HUES64 (cell line): ENCODE measurements around the gene DCPS.
"Not testable (repeated sequence)": the region's sequence is repeated elsewhere in the genome, so short reads cannot be mapped to it uniquely, and the experiment has no call there.

Experiments
- H3K27ac ChIP-seq: 2 replicates; pipeline ENCODE4 v1.7.0; 2013; ENCODE audit warnings: low read depth, low read length, inconsistent platforms
- H3K27me3 ChIP-seq: 2 replicates; pipeline ENCODE4 v1.6.1; 2013; ENCODE audit warnings: mild to moderate bottlenecking, low read length; ENCODE audit not compliant: insufficient read depth
- H3K36me3 ChIP-seq: 2 replicates; pipeline ENCODE4 v1.6.1; 2013; ENCODE audit warnings: mild to moderate bottlenecking, low read length; ENCODE audit not compliant: insufficient read depth
- H3K4me1 ChIP-seq: 2 replicates; pipeline ENCODE4 v1.6.1; 2013; ENCODE audit warnings: mild to moderate bottlenecking, low read length, moderate library complexity; ENCODE audit not compliant: insufficient read depth
- H3K4me3 ChIP-seq: 2 replicates; pipeline ENCODE4 v1.5.1; 2013; ENCODE audit warnings: mild to moderate bottlenecking, low read length, moderate library complexity
- H3K9ac ChIP-seq: 2 replicates; pipeline ENCODE4 v1.6.1; 2013; ENCODE audit warnings: mild to moderate bottlenecking, low read depth, low read length
- H3K9me3 ChIP-seq: 2 replicates; pipeline ENCODE4 v1.6.1; 2013; ENCODE audit warnings: low read depth, low read length; ENCODE audit not compliant: insufficient read depth
- WGBS: fragments of 150-250, 120-280 bp; methylation state at CpG from one replicate; pipeline ENCODE4 v1.1.7; 2013; ENCODE audit warnings: missing lambda C conversion rate; 5-methylcytosine and 5-hydroxymethylcytosine counted together

Gene DCPS

DNA sequence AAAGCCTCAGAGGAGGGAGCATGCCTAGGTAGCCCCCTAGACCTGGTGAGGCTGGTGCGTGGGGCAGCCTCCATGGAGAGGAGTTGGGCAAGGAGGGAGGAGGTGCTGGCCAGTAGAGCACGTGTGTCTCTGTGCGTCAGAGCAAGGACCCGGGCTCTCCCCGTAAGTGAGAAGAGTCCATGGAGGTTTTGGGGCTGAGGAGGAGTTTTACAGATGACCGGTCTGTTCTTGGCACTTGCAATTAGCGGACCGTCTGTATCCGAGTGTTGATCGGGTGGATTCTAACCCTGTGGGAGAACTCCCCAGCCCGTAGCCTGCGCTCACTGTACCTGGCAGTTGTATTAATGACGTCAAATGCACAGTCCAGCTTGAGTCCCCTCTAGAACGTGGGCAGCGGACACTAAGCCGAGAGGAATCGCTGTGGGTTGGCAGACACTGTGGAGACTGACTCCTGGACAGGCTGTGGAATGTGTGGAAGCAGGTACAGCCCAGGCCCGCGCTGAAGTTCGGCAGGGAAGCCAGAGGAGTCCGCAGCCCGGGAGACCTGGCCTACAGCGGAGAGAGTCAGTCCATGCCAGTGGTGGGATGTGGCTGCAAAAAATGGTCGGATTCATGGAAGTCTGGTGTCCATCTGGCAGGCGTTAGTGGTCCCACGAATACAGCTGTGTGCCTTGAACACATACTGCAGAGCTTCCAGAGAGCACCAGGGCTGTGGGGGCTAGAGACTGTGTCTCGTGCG, 70.9 kb downstream of the DCPS start:
- H3K9me3 ChIP-seq, H3K27me3 ChIP-seq, H3K27ac ChIP-seq, H3K4me3 ChIP-seq, H3K36me3 ChIP-seq, H3K4me1 ChIP-seq, H3K9ac ChIP-seq: not testable (repeated sequence)
- WGBS: 93% methylated on average over 17 of the region's 28 CpGs

DNA sequence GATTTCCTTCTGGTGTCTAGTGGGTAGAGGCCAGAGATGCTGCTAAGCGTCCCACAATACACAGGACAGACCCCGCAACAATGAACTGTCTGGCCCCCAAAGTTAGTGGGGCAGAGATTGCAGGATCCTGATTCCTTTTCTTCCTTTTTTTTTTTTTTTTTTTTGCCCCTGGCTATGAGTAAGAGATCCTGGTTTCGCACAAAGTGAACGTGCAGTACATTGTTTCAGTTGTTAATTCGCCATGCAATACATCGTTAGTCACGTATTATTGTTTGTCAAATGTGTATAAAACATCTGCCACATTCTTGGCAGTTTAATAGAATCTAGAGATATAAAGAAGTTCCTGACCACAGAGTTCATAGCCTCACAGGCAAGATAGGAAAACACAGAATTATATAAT, 71.9 kb downstream of the DCPS start:
- WGBS: 95% methylated on average over 7 of the region's 7 CpGs
- Histone ChIP-seq H3K4me1 (no peaks in the 10 kb centered on the region), H3K36me3 (no peaks in the 10 kb centered on the region), H3K9ac (no peak overlapping the region), H3K27ac (no peak overlapping the region), H3K9me3 (no peaks in the 10 kb centered on the region), H3K27me3 (no peaks in the 10 kb centered on the region), H3K4me3 (no peak overlapping the region)

DNA sequence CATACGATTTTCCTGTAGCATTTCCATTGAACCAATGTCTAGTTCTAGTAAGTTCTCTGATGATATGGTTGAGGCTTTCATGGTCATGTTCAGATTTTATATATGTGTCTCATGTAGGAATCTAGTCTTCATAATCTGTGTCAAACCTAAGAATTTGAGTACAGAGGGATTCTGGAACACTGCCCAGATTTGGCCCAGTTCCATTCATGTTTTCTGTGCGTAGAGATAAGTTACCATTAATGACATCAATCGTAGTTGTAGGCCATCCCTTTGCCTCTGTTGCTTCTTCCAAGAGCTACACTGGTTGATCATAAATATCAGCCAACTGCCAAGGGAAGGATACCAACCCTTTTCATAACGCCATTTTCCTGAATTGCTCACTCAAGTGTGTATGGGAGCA, 74.9 kb downstream of the DCPS start:
- 95% methylated on average over 4 of the region's 4 CpGs for WGBS
- Histone ChIP-seq H3K36me3 (no peaks in the 10 kb centered on the region), H3K27me3 (no peaks in the 10 kb centered on the region)

DNA sequence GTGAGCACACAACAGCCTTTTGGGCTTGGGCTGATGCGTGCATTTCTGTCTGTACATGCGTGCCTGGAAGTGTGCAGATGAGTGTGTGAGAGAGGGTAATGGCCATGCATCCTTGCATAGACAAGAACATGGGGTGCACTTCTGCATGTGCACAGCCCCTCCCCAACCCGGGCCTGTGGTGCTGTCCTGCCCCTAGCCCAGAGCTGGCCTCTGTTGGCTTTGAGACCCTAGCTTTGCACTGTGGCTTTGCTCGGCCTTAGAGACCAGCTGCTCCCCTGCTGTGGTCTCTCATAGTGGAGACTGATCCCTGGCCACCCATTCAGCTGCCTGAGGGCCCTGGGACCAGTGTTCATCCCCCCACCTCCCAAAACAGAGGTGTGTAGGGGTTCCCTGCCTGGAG, 77.0 kb downstream of the DCPS start:
- Histone ChIP-seq H3K27me3 (no peaks in the 10 kb centered on the region), H3K4me3 (no peak overlapping the region), H3K27ac (no peak overlapping the region), H3K9ac (no peak overlapping the region), H3K36me3 (no peaks in the 10 kb centered on the region), H3K4me1 (no peaks in the 10 kb centered on the region), H3K9me3 (no peaks in the 10 kb centered on the region)
- WGBS: 92% methylated on average over 4 of the region's 4 CpGs

More for the DNA sequence above, 74.9 kb downstream of the DCPS start:
- H3K4me1 ChIP-seq: no peaks in the 10 kb centered on the region
- no peaks in the 10 kb centered on the region for H3K9me3 ChIP-seq
- H3K27ac ChIP-seq: no peak overlapping the region
- no peak overlapping the region for H3K9ac ChIP-seq
- no peak overlapping the region for H3K4me3 ChIP-seq

DNA sequence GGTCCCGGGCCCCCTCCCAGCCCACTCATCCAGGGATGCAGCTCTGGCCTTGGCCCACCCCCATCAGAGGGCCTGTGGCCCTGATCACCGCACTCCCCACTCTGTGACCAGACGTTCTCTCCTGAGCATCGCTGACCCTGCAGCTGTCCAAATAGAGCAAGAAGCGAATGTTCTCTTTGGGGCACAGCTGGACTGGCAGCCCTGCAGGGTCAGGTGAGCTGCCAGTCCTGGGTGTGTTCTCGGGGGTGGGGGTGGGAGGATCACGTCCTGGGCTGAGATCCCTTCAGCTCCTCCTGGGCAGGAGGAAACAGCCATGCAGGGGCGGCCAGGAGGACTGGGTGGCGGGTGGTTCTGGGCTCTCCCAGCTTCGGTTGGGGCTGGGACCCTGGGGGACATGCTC, 78.1 kb downstream of the DCPS start:
- not testable (repeated sequence) for H3K4me1 ChIP-seq, H3K27me3 ChIP-seq, H3K36me3 ChIP-seq, H3K27ac ChIP-seq, H3K9me3 ChIP-seq, H3K9ac ChIP-seq, H3K4me3 ChIP-seq
- 91% methylated on average over 5 of the region's 10 CpGs for WGBS

DNA sequence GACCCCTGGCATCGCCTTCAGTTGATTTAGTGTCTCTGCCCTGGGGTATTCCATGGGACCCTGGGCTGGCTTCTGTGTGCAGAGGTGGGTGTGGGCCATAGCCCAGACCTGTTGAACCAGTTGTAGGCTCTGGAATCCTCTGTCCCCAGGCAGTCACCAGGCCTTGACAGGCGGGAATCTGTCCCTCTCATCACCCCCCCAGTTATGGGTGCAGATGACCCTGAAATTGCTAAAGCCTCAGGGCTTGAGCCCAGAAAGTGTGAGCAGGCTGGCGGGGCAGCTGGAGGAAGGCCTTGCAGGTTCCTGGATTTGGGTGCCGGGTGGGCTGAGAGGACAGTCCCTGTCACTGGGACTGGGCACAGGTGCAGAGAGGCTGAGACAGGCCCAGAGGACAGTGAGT, 78.8 kb downstream of the DCPS start:
- H3K4me3 ChIP-seq, H3K27me3 ChIP-seq, H3K27ac ChIP-seq, H3K4me1 ChIP-seq, H3K36me3 ChIP-seq, H3K9ac ChIP-seq, H3K9me3 ChIP-seq: not testable (repeated sequence)
- WGBS: 91% methylated on average over 3 of the region's 4 CpGs

DNA sequence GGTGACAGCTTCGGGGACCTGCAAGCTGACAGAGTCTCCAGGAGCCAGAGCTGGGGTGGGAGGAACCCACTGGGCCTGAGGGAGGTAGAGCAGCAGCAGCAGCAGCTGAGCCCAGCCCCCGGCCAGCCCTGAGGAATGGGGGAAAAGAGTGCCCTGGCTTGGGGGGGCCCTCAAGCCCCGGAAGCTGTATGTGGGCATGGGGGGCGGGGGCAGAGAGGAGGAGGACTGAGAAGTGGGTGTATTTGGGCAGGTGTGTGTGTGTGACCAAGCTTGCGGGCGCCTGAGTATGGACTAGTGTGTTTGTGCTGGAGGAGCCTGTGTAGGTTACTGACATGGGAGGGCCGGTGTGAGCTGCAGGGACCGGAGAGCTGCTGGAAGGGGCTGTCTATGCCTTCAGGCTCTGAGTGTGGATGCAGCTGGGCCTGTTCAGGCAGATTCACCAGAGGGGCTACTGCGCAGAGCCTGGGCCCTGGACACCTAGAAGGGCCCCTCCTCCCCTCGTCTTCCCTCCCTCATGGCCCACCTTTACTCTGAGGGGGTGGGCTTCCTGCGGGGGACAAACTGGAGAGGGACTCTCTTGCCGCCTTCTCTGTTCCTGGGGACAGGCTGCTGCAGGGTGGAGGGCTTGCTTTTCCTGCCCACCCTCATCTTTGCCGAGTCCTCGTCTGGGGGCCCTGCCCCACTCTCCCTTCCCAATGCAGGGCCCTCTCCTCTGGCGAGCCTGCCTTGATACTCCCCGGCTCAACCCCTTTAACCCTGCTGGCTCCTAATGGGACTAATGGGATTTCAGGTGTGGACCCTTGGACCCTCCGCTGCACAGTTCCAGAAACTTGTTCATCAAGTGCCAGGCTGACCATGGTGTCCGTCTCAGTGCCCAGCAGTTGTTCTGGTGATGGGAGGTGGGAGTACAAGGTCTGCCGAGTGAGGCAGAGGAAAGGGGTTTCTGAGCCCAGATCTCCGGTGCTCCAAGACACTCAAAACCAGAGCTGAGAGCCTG, 79.8 kb downstream of the DCPS start:
- Histone ChIP-seq H3K9ac (peak overlapping the region; percentile 36; the same call in 1 of the 2 replicates), H3K27me3 (no peaks in the 10 kb centered on the region), H3K27ac (no peak overlapping the region), H3K4me3 (no peak overlapping the region), H3K4me1 (peaks cover 5% of the 10 kb centered on the region; the same call in 1 of the 2 replicates), H3K9me3 (no peaks in the 10 kb centered on the region), H3K36me3 (no peaks in the 10 kb centered on the region)
- WGBS: 84% methylated on average over 20 of the region's 20 CpGs

DNA sequence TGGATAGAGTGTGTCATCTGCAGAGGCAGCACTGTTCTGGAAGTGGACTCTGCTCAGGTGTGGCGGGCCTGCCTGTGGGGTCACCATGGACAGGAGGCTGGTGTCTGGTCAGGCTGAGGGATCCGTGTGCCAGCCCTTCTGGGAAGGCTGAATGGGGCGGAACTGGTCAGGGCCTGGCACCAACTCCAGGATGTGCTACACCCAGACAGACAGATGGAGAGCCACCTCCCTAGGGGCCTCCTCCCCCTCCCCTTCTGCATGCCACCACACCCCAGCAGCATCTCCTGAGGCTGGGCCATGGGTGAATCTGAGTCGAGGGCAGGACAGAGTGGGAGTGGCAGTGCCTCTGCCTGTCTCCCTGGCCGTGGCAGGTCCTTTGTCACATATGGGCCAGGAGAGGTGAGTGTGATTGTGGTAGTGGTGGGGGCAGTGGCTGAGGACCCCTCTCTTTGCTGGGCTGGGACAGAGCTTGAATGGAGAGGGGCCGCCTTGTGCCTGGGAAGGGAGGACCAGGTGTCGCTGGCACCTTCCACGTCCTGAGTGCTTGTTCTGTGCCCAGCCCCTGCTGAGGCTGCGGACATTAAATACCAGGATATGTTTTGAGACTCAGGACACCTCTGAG, 80.7 kb downstream of the DCPS start:
- Histone ChIP-seq H3K27ac (no peak overlapping the region), H3K4me1 (peaks cover 5% of the 10 kb centered on the region; the same call in 1 of the 2 replicates), H3K9ac (no peak overlapping the region), H3K27me3 (no peaks in the 10 kb centered on the region), H3K36me3 (no peaks in the 10 kb centered on the region), H3K9me3 (no peaks in the 10 kb centered on the region), H3K4me3 (no peak overlapping the region)
- 92% methylated on average over 9 of the region's 9 CpGs for WGBS

DNA sequence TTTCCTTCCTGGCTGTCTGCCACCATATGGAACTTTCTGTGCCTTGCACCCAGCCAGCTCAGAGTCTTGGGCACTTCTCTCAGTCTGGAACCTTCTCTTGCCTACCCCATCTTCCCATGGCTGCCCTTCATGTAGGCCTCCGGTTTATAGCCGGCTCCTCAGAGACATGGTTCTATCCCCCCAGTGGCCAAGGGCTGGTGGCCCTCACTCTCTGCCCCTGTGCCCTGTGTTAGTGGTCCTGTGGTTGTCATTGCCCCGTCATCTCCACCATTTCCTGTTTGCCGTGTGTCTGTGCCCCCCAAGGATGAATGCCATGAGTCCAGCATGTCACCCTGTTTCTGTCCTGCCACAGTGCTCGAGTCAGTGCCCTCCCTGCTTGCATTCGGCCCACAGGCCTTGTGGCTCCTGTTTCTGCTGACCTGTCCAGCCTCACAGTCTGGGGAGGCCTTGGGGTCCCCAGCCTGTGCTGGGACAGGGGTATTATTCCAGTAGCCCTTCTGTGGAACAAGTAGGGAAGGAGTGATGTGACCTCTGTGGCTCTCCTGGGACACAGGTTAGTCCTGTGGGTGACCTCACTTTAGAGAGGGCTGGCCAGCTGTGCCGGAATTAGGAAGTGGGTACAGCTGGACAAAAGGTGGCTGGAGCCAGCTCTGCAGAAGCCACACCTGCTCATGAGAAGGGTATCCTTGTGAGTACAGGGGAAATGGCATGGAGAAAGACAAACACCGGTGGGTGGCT, 82.3 kb downstream of the DCPS start:
- Histone ChIP-seq H3K36me3 (no peaks in the 10 kb centered on the region), H3K4me1 (peaks cover 5% of the 10 kb centered on the region; the same call in 1 of the 2 replicates), H3K4me3 (no peak overlapping the region), H3K27me3 (no peaks in the 10 kb centered on the region), H3K9ac (no peak overlapping the region), H3K9me3 (no peaks in the 10 kb centered on the region), H3K27ac (no peak overlapping the region)
- WGBS: 94% methylated on average over 8 of the region's 8 CpGs

DNA sequence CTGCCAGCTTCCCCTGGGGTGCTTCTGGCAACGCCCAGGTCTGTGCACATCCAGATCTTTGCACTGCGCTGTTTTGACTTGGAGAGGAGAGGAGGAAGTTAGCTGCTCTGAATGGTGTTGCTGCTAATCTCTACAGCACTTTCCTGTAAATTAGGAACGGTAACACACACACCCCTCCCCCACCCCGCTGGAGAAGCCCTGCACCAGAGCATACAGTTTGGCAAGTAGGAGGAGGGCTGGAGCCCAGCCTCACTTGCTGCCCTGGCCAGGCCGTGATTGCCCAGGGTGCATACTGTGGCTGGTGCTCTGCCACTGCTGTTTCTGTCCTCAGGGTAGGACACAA, 82.8 kb downstream of the DCPS start:
- H3K27ac ChIP-seq, H3K27me3 ChIP-seq, H3K36me3 ChIP-seq, H3K4me1 ChIP-seq, H3K9ac ChIP-seq, H3K4me3 ChIP-seq, H3K9me3 ChIP-seq: not testable (repeated sequence)
- 54% methylated on average over 5 of the region's 5 CpGs for WGBS
